Thoracic aorta (tissue), 2 donors: ENCODE results near the gene HNMT. TPM values are rescaled to one million over a fixed set of nuclear protein-coding genes. Genes with fewer than 3 reads are reported as not detected.
A peak's percentile ranks its signal among the peaks of the same experiment; 100 is the strongest.

Experiments used
- ATAC-seq: fragments of 150-250 bp; one replicate; pipeline ENCODE4 v1.8.0; 2017; ENCODE audit warnings: low read depth; ENCODE audit not compliant: insufficient number of reproducible peaks, low FRiP score
- DNase-seq: peaks from one replicate; pipeline ENCODE4 v3.0.0-alpha.2; 2020; ENCODE audit warnings: low spot score
- H3K27ac ChIP-seq, 2 donors: fragments of 200-600 bp; sonication (generic); 1 replicate in 1 of 2; 2 replicates in 1 of 2; pipeline ENCODE4 v1.5.1; 2016; ENCODE audit warnings: mild to moderate bottlenecking in 2 of 2, moderate library complexity in 2 of 2
- H3K27me3 ChIP-seq: fragments of 200-600 bp; sonication (generic); replicated peaks from 2 replicates; pipeline ENCODE4 v1.6.0; 2016; ENCODE audit warnings: mild to moderate bottlenecking; ENCODE audit not compliant: insufficient read depth
- H3K36me3 ChIP-seq: fragments of 200-600 bp; sonication (generic); one replicate; pipeline ENCODE4 v1.5.1; 2016
- H3K4me1 ChIP-seq, 2 donors: fragments of 200-600 bp; sonication (generic); 1 replicate in 1 of 2; 2 replicates in 1 of 2; pipeline versions ENCODE4 v1.5.1 to v1.6.0; 2016; ENCODE audit warnings: low read depth in 2 of 2, mild to moderate bottlenecking in 1 of 2; ENCODE audit not compliant: control insufficient read depth in 1 of 2
- H3K4me3 ChIP-seq: fragments of 200-600 bp; sonication (generic); 2 replicates; pipeline ENCODE4 v1.5.1; 2016; ENCODE audit warnings: mild to moderate bottlenecking
- H3K9me3 ChIP-seq: fragments of 200-600 bp; sonication (generic); 2 replicates; pipeline ENCODE4 v1.5.1; 2016
- CTCF ChIP-seq: fragments of 200-600 bp; sonication (generic); IDR thresholded peaks from one replicate; pipeline ENCODE4 v1.5.1; 2019; ENCODE audit warnings: antibody characterized with exemption
- total RNA-seq, 2 donors: library from RNA; depleted of rRNA; stranded (reverse); fragments of >200 nt; gene quantifications; one replicate each; pipeline versions ENCODE4 v1.1.0 to v1.2.3, GENCODE V29; 2016

The HNMT gene
- total RNA-seq, 2 donors from 2014 or later = 57.0 to 67.2 TPM

DNA sequence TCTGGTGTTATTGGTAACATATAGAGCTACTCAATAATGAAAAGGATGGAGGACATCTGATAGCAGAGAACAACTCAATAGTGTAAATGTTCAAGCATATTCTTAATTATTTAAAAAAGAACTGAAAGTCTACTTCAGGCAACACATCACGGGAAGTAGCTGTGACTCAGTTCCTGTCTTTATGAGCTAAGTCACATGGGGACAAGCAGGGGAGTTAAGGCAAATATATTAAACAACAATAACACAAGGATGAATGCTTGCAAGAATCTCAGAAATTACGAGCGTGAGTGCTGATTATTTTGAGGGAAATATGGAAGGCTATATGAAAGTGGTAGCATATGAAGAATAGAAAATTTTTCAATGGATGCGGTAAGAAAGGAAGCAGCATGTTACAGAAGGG, 4.0 kb upstream of the HNMT start:
- H3K27ac ChIP-seq = no peak overlapping the region
- no peaks in the 10 kb centered on the region for H3K9me3 ChIP-seq
- no peak for TF ChIP-seq CTCF
- DNase-seq = no peak
- ATAC-seq = no peak
- no peaks in the 10 kb centered on the region for H3K36me3 ChIP-seq
- peaks cover 6 to 12% of the 10 kb centered on the region in 2 donors for H3K4me1 ChIP-seq
- H3K27me3 ChIP-seq = no peaks in the 10 kb centered on the region
- H3K4me3 ChIP-seq = no peak overlapping the region

DNA sequence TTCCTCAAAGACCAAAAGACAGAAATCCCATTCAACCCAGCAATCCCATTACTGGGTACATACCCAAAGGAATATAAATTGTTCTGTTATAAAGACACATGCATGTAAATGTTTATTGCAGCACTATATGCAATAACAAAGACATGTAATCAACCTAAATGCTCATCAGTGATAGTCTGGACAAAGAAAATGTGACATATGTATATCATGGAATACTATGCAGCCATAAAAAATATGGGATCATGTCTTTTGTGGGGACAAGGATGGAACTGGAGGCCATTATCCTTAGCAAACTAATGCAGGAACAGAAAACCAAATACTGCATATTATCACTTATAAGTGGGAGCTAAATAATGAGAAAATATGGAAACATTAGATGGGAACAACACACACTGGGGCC, 2.7 kb upstream of the HNMT start:
- no peak overlapping the region for H3K27ac ChIP-seq
- no peaks in the 10 kb centered on the region for H3K36me3 ChIP-seq
- TF ChIP-seq CTCF = no peak
- H3K27me3 ChIP-seq = no peaks in the 10 kb centered on the region
- DNase-seq = no peak
- H3K4me3 ChIP-seq = no peak overlapping the region
- ATAC-seq = no peak
- H3K9me3 ChIP-seq = no peaks in the 10 kb centered on the region
- peaks cover 6 to 17% of the 10 kb centered on the region in 2 donors for H3K4me1 ChIP-seq

DNA sequence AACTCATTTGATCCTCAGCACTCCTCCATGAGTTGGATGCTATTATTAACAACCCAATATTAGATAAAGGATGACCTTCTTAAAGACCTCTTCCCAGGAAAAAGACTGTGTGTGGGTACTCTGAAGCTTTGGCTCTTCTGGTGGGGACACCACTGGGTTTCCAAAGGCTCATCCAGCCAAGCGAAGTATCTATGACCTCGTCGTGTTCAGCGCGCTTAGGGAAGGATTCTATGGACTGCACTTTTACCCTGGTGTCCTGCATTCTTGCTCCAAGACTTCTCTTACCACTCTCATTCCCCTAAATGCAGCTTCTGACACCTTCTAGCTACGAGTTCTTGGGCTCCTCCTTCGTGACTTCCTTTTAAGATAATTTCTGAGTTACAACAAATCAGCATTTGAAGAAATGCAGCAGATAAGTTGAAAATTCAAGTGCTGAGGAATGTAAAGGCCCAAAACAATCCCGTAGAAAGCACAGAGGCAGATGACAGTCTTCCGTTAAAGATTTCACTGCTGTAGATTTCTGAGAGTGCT, 673 bp upstream of the HNMT start:
- Histone ChIP-seq H3K4me1 (peaks cover 12 to 35% of the 10 kb centered on the region in 2 donors), H3K9me3 (no peaks in the 10 kb centered on the region), H3K4me3 (peak overlapping the region; percentile 78), H3K36me3 (no peaks in the 10 kb centered on the region), H3K27me3 (no peaks in the 10 kb centered on the region), H3K27ac (peak overlapping the region; percentile 91)
- ATAC-seq (no peak), DNase-seq (no peak)
- TF ChIP-seq CTCF = no peak

GRCh38 chr2:137964859-137965459, 686 bp downstream of the HNMT start:
- Histone ChIP-seq H3K36me3 (no peaks in the 10 kb centered on the region), H3K27ac (peak overlapping the region; percentile 91), H3K4me1 (peaks cover 15 to 47% of the 10 kb centered on the region in 2 donors), H3K9me3 (no peaks in the 10 kb centered on the region), H3K27me3 (no peaks in the 10 kb centered on the region), H3K4me3 (peak overlapping the region; percentile 78)
- no peak for TF ChIP-seq CTCF
- DNase-seq (no peak), ATAC-seq (no peak)

- Histone ChIP-seq H3K27ac (peak overlapping the region; percentile 56 to 91), H3K27me3 (no peaks in the 10 kb centered on the region), H3K4me1 (peaks cover 17 to 53% of the 10 kb centered on the region in 2 donors), H3K36me3 (no peaks in the 10 kb centered on the region), H3K9me3 (no peaks in the 10 kb centered on the region), H3K4me3 (peak overlapping the region; percentile 78)
- no peak for DNase-seq
- no peak for ATAC-seq
- TF ChIP-seq CTCF = no peak
Measured at GRCh38 chr2:137966043-137966442, 1.8 kb downstream of the HNMT start.
